Measurements from ENCODE around the gene HOXA11. TPM values are rescaled to one million over a fixed set of nuclear protein-coding genes. Genes with fewer than 3 reads are reported as not detected.

The HOXA11 gene
- total RNA-seq, 4 donors from 2014 or later, result 4.5 to 21.3 (median 7.7) TPM

DNA sequence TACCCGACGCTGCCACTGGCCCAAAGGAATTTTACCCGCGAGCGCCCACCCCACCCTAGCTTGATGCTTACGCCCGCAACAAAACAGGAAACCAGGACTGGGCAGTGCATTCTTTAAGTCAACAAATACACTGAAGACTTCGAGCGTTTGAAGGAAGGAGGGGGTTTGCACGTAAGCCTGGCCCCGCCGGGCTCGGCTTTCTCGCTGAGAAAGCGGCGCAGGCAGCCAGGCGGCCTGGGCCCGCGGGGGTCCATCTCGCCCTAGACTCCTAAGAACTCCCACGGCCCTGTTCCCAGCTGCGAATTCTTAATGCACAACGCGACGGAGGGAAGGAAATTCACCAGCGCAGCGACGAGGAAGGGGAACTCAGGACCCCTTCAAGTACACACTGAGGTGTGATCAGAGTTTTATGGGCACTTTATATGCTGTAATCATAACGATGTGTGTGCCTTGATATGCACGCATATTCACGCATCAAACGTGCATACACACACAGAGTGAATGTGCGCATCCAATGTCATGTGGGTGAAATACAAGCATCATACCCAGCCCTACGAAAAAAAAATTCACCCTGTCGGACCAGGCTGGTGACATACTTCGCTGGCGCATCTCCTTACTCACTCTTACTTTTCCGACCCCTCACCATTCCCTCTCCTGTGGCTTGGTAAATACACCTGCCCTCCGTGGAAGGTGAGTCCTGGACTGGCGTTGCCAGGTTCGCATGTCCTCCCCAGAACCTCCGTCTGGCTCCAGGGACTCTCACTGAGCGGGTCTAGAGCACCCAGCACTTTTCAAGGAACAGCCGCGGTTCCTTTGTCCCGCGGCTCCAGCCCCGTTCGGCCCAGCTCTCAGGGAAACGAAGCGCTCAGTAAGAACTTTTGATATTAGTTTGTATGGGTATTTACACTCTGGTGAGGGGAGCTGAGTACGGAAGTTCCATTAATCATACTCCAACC, 20.6 kb upstream of the HOXA11 start:
- intact Hi-C loops (cut with DNase I; ENCODE audit: low total_unique reads) (loop anchor here (10.0 kb wide), 1 partner anchor 369 kb away; no protein-coding TSS in a partner anchor), in situ Hi-C loops (cut with MboI; ENCODE audit: low pct_ligation_motif_present in 1 of 4, low pct_unique_long_range_greater_than_20kb in 1 of 4, low sequenced_read_pairs in 3 of 4) (loop anchor here (10.0 to 25.0 kb wide), 7 partner anchors 369 to 807 kb away; no protein-coding TSS in a partner anchor)
- Histone ChIP-seq H3K27ac (peak overlapping the region; percentile 76 to 99 (median 96)), H3K4me3 (peak overlapping the region; percentile 5 to 73 (median 44)), H3K4me1 (peaks cover 4 to 46% (median 26%) of the 10 kb centered on the region in 4 donors), H3K36me3 (no peaks in the 10 kb centered on the region), H3K9me3 (no peaks in the 10 kb centered on the region), H3K27me3 (peaks cover 94% of the 10 kb centered on the region)
- 6 to 17% methylated on average over 11 to 52 of the region's 52 CpGs for WGBS, 2 donors (ENCODE audit: low coverage in 1 of 2)
- DNase-seq, result no peak
- TF ChIP-seq POLR2A (IDR thresholded peaks at IDR 0.05), result peak; percentile 17
- TF ChIP-seq, protein P1, sequence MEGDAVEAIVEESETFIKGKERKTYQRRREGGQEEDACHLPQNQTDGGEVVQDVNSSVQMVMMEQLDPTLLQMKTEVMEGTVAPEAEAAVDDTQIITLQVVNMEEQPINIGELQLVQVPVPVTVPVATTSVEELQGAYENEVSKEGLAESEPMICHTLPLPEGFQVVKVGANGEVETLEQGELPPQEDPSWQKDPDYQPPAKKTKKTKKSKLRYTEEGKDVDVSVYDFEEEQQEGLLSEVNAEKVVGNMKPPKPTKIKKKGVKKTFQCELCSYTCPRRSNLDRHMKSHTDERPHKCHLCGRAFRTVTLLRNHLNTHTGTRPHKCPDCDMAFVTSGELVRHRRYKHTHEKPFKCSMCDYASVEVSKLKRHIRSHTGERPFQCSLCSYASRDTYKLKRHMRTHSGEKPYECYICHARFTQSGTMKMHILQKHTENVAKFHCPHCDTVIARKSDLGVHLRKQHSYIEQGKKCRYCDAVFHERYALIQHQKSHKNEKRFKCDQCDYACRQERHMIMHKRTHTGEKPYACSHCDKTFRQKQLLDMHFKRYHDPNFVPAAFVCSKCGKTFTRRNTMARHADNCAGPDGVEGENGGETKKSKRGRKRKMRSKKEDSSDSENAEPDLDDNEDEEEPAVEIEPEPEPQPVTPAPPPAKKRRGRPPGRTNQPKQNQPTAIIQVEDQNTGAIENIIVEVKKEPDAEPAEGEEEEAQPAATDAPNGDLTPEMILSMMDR (IDR thresholded peaks at IDR 0.05), result no peak
- TF ChIP-seq POLR2AphosphoS5 (IDR thresholded peaks at IDR 0.05), result peak; percentile 21 to 34 (median 28)
- no peak for TF ChIP-seq EP300 (IDR thresholded peaks at IDR 0.05; ENCODE audit: low read depth)

DNA sequence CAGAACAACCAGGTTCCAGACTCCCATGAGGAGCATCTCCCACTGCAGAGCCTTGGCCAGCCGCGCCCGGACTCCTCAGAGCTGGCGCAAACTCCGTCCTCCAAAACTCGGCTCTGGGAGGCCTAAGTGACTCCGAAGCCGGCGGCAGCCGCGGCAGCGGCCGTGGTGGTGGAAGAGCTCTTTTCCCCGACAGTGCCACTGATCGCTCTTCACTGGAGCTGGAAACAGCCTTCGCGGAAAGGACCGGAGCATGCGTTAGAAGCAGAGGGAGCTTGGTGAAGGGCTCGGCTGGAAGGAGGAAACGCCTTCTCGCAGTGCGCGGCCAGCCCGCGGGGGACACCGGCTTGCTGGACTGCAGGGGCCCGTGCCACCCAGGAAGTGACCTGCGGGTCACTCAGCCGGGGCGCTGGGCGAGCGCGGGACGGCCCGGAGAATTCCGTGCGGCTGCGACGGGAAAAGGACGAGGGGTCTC, 19.9 kb upstream of the HOXA11 start:
- TF ChIP-seq POLR2A (IDR thresholded peaks at IDR 0.05) (peak; percentile 44), EP300 (IDR thresholded peaks at IDR 0.05; ENCODE audit: low read depth) (no peak)
- Histone ChIP-seq H3K27ac (peak overlapping the region; percentile 76 to 99 (median 96)), H3K27me3 (peaks cover 92% of the 10 kb centered on the region), H3K36me3 (no peaks in the 10 kb centered on the region), H3K9me3 (no peaks in the 10 kb centered on the region), H3K4me1 (peaks cover 4 to 43% (median 24%) of the 10 kb centered on the region in 4 donors), H3K4me3 (peak overlapping the region; percentile 1 to 73 (median 44))
- WGBS, 2 donors (ENCODE audit: low coverage in 1 of 2), result 14% methylated on average over 28 of the region's 41 CpGs; no CpG with 5 or more reads in 1 of the 2 donors
- intact Hi-C loops (cut with DNase I; ENCODE audit: low total_unique reads) (loop anchor here (10.0 kb wide), 1 partner anchor 370 kb away; no protein-coding TSS in a partner anchor), in situ Hi-C loops (cut with MboI; ENCODE audit: low pct_ligation_motif_present in 1 of 4, low pct_unique_long_range_greater_than_20kb in 1 of 4, low sequenced_read_pairs in 3 of 4) (loop anchor here (10.0 to 25.0 kb wide), 7 partner anchors 370 to 807 kb away; no protein-coding TSS in a partner anchor)
- no peak for DNase-seq

DNA sequence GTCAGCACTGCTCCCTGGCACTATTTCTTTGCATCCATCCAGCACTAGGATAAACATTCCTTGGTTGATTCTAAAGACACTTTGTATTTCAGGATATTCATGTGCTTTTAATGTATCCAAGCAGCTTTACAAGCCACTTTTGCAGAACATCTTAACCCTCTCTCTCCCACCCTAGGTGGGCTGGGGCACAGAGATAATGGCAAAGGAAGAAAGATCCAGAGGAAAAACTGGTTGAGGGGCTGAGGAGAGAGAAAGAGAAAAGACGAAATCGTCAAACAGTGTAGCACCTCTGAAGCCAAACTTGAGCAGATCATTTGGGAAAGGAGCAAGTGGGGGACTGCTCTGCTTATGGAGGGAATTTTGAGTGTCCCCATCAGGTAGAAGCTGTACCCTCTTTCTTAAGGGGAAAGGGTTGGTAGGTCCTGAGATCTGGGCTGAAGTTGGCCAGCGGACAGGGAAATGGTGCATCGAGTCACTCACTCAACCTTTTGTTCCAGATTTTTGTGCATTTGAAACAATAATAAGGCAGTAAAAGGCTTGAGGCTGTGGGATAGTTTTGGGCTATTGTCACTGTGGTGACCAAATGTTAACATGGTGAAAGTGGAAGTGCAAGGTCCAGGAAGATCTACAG, 19.0 kb upstream of the HOXA11 start:
- H3K27ac ChIP-seq, result peak overlapping the region; percentile 76 to 99 (median 96)
- peaks cover 4 to 41% (median 20%) of the 10 kb centered on the region in 4 donors for H3K4me1 ChIP-seq
- H3K4me3 ChIP-seq, result peak overlapping the region in 3 of 4 donors; percentile 18 to 73 (median 57)
- in situ Hi-C loops (cut with MboI; ENCODE audit: low pct_ligation_motif_present in 1 of 4, low pct_unique_long_range_greater_than_20kb in 1 of 4, low sequenced_read_pairs in 3 of 4) (loop anchor here (10.0 to 25.0 kb wide), 7 partner anchors 371 to 808 kb away; no protein-coding TSS in a partner anchor), intact Hi-C loops (cut with DNase I; ENCODE audit: low total_unique reads) (loop anchor here (10.0 kb wide), 1 partner anchor 371 kb away; no protein-coding TSS in a partner anchor)
- TF ChIP-seq EP300 (IDR thresholded peaks at IDR 0.05; ENCODE audit: low read depth) (no peak), POLR2A (IDR thresholded peaks at IDR 0.05) (no peak), POLR2AphosphoS5 (IDR thresholded peaks at IDR 0.05) (no peak)
- no peaks in the 10 kb centered on the region for H3K36me3 ChIP-seq
- WGBS, 2 donors (ENCODE audit: low coverage in 1 of 2), result 17 to 31% methylated on average over 2 to 4 of the region's 4 CpGs
- no peaks in the 10 kb centered on the region for H3K9me3 ChIP-seq
- DNase-seq, result no peak
- H3K27me3 ChIP-seq, result peaks cover 89% of the 10 kb centered on the region

DNA sequence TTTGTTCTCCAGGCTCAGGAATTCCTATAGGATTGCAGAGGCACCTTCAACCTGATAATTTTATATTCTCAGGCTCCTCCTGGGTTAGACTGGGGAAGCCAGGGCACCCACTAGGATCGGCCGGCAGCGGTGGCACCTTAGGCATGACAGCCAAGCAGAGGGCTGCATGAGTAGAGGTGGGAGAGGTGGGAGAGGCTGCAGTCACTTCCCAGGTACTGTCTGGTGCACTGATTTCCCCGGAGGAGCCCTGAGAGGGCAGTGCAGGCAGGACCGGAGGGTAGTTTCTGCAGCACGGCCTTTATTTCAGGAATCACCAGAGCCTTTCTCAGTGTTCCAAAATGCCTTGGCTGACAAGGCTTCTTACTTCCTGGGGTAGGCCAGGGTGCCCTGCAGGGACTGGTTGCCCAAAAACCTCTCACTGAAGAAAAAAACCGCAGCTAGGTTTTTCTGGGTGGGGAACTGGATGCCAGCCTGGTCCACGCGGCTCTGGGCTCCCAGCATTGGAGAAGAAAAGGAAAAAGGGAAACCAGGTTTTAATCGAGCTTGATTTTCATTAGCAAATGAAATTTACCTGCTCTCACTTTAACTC, 18.4 kb upstream of the HOXA11 start:
- intact Hi-C loops (cut with DNase I; ENCODE audit: low total_unique reads), result loop anchor here (10.0 kb wide), 1 partner anchor 371 kb away; no protein-coding TSS in a partner anchor
- DNase-seq, result no peak

More for the DNA sequence above, 18.4 kb upstream of the HOXA11 start:
- H3K27ac ChIP-seq, result peak overlapping the region; percentile 76 to 99 (median 96)
- H3K36me3 ChIP-seq, result no peaks in the 10 kb centered on the region
- peaks cover 90% of the 10 kb centered on the region for H3K27me3 ChIP-seq
- no peaks in the 10 kb centered on the region for H3K9me3 ChIP-seq
- in situ Hi-C loops (cut with MboI; ENCODE audit: low pct_ligation_motif_present in 1 of 4, low pct_unique_long_range_greater_than_20kb in 1 of 4, low sequenced_read_pairs in 3 of 4), result loop anchor here (10.0 to 25.0 kb wide), 7 partner anchors 371 to 809 kb away; no protein-coding TSS in a partner anchor
- 0 to 34% methylated on average over 1 to 10 of the region's 10 CpGs for WGBS, 2 donors (ENCODE audit: low coverage in 1 of 2)
- H3K4me1 ChIP-seq, result peaks cover 4 to 41% (median 17%) of the 10 kb centered on the region in 4 donors
- TF ChIP-seq, protein P1 (IDR thresholded peaks at IDR 0.05), result no peak
- no peak for TF ChIP-seq POLR2AphosphoS5 (IDR thresholded peaks at IDR 0.05)
- peak; percentile 20 for TF ChIP-seq POLR2A (IDR thresholded peaks at IDR 0.05)
- TF ChIP-seq EP300 (IDR thresholded peaks at IDR 0.05; ENCODE audit: low read depth), result no peak
- H3K4me3 ChIP-seq, result peak overlapping the region in 3 of 4 donors; percentile 18 to 73 (median 57)
